Prostate gland (tissue), 2 donors: ENCODE measurements around the gene RHOU.

Experiments
- POLR2A ChIP-seq: fragments of 450-650 bp; IDR thresholded peaks from one replicate; pipeline ENCODE4 v1.6.1; 2016; ENCODE audit warnings: antibody characterized with exemption, mild to moderate bottlenecking
- POLR2AphosphoS5 ChIP-seq: sonication (generic); formaldehyde crosslinking; IDR thresholded peaks from one replicate; pipeline ENCODE4 v1.6.1; 2017; ENCODE audit warnings: antibody characterized with exemption
- TF ChIP-seq, protein P1 (sequence below), 4 experiments: fragments of 200-600 bp in 2 of 4; fragments of 450-650 bp in 2 of 4; sonication (generic) in 2 of 4; IDR thresholded peaks; 1 replicate in 3 of 4; 2 replicates in 1 of 4; pipeline ENCODE4 v1.5.1; 2016 to 2019; ENCODE audit warnings: antibody characterized with exemption in 4 of 4, mild to moderate bottlenecking in 2 of 4, moderate library complexity in 2 of 4

DNA sequence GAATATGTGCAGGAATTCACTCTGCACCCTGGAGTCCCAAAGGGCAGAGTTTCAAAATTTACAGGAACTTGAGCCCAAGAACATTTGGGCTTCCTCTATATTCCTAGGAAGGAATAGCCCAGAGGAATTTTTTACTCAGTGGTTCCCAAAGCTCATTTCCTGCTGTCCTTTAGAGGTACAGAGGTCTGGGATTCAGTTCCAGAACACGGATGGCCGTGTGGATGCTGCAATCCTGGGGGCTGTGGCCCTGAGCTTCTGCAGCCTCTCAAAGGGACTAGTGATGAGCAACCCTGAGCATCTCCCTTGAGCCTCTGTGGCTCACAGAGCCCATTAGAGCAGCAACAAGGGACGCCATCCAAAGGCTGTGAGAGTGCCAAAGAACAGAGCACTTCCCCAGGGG, 10.1 kb upstream of the RHOU start:
- TF ChIP-seq, protein P1, sequence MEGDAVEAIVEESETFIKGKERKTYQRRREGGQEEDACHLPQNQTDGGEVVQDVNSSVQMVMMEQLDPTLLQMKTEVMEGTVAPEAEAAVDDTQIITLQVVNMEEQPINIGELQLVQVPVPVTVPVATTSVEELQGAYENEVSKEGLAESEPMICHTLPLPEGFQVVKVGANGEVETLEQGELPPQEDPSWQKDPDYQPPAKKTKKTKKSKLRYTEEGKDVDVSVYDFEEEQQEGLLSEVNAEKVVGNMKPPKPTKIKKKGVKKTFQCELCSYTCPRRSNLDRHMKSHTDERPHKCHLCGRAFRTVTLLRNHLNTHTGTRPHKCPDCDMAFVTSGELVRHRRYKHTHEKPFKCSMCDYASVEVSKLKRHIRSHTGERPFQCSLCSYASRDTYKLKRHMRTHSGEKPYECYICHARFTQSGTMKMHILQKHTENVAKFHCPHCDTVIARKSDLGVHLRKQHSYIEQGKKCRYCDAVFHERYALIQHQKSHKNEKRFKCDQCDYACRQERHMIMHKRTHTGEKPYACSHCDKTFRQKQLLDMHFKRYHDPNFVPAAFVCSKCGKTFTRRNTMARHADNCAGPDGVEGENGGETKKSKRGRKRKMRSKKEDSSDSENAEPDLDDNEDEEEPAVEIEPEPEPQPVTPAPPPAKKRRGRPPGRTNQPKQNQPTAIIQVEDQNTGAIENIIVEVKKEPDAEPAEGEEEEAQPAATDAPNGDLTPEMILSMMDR (IDR thresholded peaks at IDR 0.05) = no peak
- no peak for TF ChIP-seq POLR2AphosphoS5
- TF ChIP-seq POLR2A = no peak
